H1 (cell line): ENCODE measurements around the gene SLC27A5. TPM values are rescaled to one million over a fixed set of nuclear protein-coding genes. Genes with fewer than 3 reads are reported as not detected.

Experiments
- BACH1 ChIP-seq: IDR thresholded peaks from 2 replicates; pipeline ENCODE4 v1.6.1; 2012; ENCODE audit warnings: low read length, improper control_type of control experiment
- KDM5A ChIP-seq: fragments of 200-600 bp; IDR thresholded peaks from 2 replicates; pipeline ENCODE4 v1.7.1; 2012; ENCODE audit warnings: mild to moderate bottlenecking, low read length, inconsistent platforms, mixed read lengths
- RFX5 ChIP-seq: IDR thresholded peaks from 2 replicates; pipeline ENCODE4 v1.6.1; 2011; ENCODE audit warnings: low read depth, low read length, improper control_type of control experiment, borderline replicate concordance
- SIN3A ChIP-seq, 2 experiments: IDR thresholded peaks in 1 of 2; conservative IDR thresholded peaks in 1 of 2; 2 replicates each; pipeline ENCODE4 v1.6.1; 2011 to 2012; ENCODE audit warnings: low read length in 2 of 2, improper control_type of control experiment in 1 of 2, low read depth in 1 of 2, mild to moderate bottlenecking in 1 of 2
- polyA plus RNA-seq, 7 experiments: library from polyadenylated mRNA; depleted of rRNA in 3 of 7; stranded (reverse) in 5 of 7; unstranded in 2 of 7; fragments of >200 nt in 5 of 7; fragments of 200-250 nt in 2 of 7; gene quantifications; 1 replicate in 5 of 7; 2 replicates in 1 of 7; 4 replicates in 1 of 7; pipeline versions ENCODE4 v1.2.1 to v1.2.3, GENCODE V29; 2011 to 2013; ENCODE audit warnings: missing spikeins in 2 of 7, mixed read lengths in 2 of 7
- total RNA-seq: library from RNA; stranded (reverse); fragmentation: NEBNext Ultra II Directional; extraction: Animal tissue kit (Norgen Biotek cat#: 25700); gene quantifications from 2 replicates; pipeline ENCODE4 v1.2.1, GENCODE V29; 2021

The SLC27A5 gene
- total and polyA plus RNA-seq, 2 of the 8 experiments (the other 6 are each of a cell fraction or from before 2014, with no cell fraction given) = 25.1 to 80.5 TPM

GRCh38 chr19:58499021-58499927 is 12.5 kb downstream of the SLC27A5 start (continued):
- TF ChIP-seq BACH1 = peak; percentile 51; the same call in 1 of the 2 replicates
- peak; percentile 87; the same call in 1 of the 2 replicates for TF ChIP-seq KDM5A
- TF ChIP-seq RFX5 = no peak
- peak in 1 of 2 experiments; percentile 93; a peak in 2 of 4 replicates for TF ChIP-seq SIN3A (conservative IDR thresholded peaks at IDR 0.05 in 1 of 2, IDR thresholded peaks at IDR 0.05 in 1 of 2; ENCODE audit: low read depth in 1 of 2, low read length in 2 of 2)
- TF ChIP-seq, all 59 proteins: peak for 26
